IPS DF 6.9 (cell line): ENCODE results near the gene ATG4B.

Source experiments
- DNase-seq: peaks from one replicate; pipeline ENCODE4 v3.0.0-alpha.2; 2013; ENCODE audit warnings: low read depth, low spot score
- H3K27ac ChIP-seq: one replicate; pipeline ENCODE4 v1.5.1; 2013; ENCODE audit warnings: low read length, control low read depth
- H3K27me3 ChIP-seq: 2 replicates; pipeline ENCODE4 v1.6.1; 2013; ENCODE audit warnings: mild to moderate bottlenecking, low read length; ENCODE audit not compliant: control insufficient read depth, insufficient read depth
- H3K36me3 ChIP-seq: 2 replicates; pipeline ENCODE4 v1.6.1; 2013; ENCODE audit warnings: low read length; ENCODE audit not compliant: control insufficient read depth, insufficient read depth
- H3K4me1 ChIP-seq: 2 replicates; pipeline ENCODE4 v1.6.1; 2013; ENCODE audit warnings: low read length; ENCODE audit not compliant: control insufficient read depth, insufficient read depth
- H3K4me3 ChIP-seq: 2 replicates; pipeline ENCODE4 v1.5.1; 2013; ENCODE audit warnings: mild to moderate bottlenecking, low read length
- H3K9me3 ChIP-seq: 2 replicates; pipeline ENCODE4 v1.6.1; 2013; ENCODE audit warnings: low read length, inconsistent platforms; ENCODE audit not compliant: control insufficient read depth, insufficient read depth
- WGBS: extraction: QIAGEN DNeasy Blood & Tissue Kit; methylation state at CpG from one replicate; pipeline ENCODE4 v1.1.7; 2013; ENCODE audit warnings: mixed read lengths, missing lambda C conversion rate; ENCODE audit not compliant: insufficient read length, insufficient coverage; 5-methylcytosine and 5-hydroxymethylcytosine counted together

ATG4B gene

GRCh38 chr2:241613017-241613780 is 24.3 kb upstream of the ATG4B start:
- Histone ChIP-seq H3K27ac (no peak overlapping the region), H3K4me3 (no peak overlapping the region), H3K4me1 (peaks cover 6% of the 10 kb centered on the region), H3K36me3 (no peaks in the 10 kb centered on the region), H3K27me3 (no peaks in the 10 kb centered on the region), H3K9me3 (no peaks in the 10 kb centered on the region)
- no peak for DNase-seq
- no CpG with 5 or more reads among the region's 15 CpGs for WGBS

DNA sequence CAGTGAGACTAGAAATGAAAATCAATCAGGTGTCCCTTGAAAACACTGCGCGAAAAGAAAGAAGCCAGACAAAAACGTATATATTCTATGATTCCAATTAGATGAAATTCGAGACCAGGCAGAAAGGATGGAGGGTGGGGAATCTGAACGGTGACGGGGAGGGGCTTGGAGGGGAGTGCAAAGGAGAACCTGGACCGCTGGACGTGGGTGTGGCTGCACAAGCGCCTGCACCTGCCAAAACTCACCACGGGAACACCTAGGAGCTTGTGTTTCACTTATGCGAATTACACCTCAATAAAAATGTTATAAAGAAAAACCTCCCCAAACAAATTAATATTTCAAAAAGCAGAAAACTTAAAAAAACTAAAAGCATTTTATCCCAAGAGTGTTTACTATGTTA is 22.5 kb upstream of the ATG4B start:
- Histone ChIP-seq H3K4me3 (no peak overlapping the region), H3K36me3 (no peaks in the 10 kb centered on the region), H3K27ac (no peak overlapping the region), H3K27me3 (no peaks in the 10 kb centered on the region), H3K4me1 (peaks cover 6% of the 10 kb centered on the region), H3K9me3 (no peaks in the 10 kb centered on the region)
- no peak for DNase-seq
- WGBS: no CpG with 5 or more reads among the region's 11 CpGs

DNA sequence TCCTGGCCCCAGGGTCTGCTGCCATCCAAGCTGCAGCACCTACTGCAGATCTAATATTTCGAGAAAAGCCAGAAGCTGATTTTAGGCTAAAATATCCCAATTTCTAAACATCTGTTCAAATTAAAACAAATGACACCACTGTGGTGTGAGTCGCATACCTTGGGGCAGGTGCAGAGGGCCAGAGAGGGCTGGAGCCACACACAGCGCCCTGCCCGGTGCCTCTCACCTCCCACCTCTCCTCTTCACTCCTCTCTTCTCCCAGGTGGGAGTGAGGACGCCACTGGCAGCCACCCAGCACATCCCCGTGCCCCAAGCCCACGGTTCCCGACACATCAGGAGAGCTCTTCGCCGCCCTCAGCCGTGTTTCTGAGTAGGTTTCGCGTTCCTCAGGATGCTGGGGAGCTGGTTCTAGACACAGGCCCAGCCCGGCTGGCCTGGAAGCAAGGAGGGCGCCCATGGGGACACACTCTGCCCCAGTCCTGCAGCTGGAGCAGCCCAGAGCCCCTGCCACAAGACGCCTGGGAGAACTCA is 21.9 kb upstream of the ATG4B start:
- H3K4me3 ChIP-seq: no peak overlapping the region
- peaks cover 6% of the 10 kb centered on the region for H3K4me1 ChIP-seq
- H3K36me3 ChIP-seq: no peaks in the 10 kb centered on the region
- no peak for DNase-seq
- H3K27me3 ChIP-seq: no peaks in the 10 kb centered on the region
- no peaks in the 10 kb centered on the region for H3K9me3 ChIP-seq
- WGBS: no CpG with 5 or more reads among the region's 16 CpGs
- no peak overlapping the region for H3K27ac ChIP-seq

DNA sequence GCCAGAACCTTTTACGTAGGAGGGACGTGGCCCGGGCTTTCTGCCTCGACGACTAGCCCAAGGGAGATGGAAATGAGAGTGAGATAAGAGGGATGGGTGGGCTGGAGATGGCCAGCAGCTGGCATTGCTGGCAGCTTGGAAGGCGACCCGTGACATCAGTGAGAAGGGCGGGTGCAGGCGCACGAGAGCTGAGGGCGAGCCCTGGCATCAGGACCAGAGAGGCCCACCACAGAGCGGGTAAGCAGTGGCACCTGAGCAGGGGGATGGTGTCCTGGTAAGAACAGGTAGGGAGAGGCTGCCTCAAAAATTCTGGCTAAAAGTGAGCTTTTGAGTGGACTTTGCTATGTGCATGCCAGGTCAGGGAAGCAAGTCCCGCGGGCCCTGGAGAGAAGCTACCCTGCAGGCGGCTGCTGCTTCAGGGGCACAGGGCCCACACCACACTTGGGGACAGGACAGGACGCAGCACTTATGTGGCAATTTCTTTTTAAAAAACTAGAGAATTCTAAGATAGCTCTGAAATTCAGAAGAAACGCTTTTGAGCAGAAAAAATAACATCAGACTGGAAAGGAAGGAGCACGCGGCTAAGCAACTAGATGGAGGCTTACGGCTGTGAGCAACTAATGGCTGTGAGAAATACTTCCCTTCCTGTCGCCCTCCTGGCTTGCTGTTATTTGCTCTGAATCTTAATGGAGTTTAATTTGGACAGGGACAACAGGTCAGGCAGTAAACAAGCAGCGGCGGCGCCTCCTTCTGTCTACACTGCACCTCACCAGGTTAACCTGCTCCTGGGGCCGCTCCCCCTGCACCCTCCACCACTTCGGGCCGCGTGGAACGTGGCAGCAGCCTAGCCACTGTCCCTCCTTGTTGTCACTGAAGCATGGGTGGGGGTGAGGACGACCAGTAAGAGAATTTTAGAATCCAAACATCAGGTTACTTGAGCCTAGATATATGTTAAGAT is 21.0 kb upstream of the ATG4B start:
- Histone ChIP-seq H3K27me3 (no peaks in the 10 kb centered on the region), H3K27ac (no peak overlapping the region), H3K4me3 (no peak overlapping the region), H3K9me3 (no peaks in the 10 kb centered on the region), H3K4me1 (peaks cover 6% of the 10 kb centered on the region), H3K36me3 (no peaks in the 10 kb centered on the region)
- WGBS: no CpG with 5 or more reads among the region's 30 CpGs
- DNase-seq: no peak

DNA sequence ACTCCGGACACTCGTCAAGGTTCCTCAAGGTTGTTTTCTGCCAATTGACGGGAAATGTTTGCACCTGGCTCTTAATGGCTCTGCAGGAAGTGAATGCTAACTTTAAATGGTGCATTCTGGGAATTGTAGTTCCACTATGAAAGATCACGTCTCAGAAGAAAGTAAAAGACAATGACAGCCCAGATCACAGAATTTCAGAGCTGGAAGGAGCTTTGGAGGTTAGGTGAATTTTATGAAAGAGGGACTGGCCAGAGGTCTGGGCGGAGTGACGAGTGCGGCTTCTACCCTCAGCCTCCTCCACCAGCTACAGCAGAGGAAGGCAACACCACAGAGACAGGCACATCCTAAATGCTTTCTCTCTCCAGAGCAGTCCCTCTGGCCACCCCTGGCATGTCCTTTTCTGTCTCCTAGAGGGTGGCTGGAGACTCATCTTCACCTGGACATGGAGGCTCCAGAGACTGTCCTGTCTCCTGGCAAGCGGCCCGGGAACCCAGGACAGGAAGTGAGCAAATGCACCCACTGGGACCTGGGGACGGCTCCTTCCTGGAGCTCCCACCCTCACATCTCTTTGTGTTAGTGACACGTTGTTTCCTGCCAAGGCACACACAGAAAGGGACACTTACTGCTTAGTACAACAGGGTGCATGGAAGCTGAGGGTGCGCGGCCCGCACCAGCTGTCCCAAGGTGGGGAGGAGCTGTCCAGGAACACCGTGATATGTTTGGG is 19.9 kb upstream of the ATG4B start:
- no peaks in the 10 kb centered on the region for H3K36me3 ChIP-seq
- H3K27me3 ChIP-seq: no peaks in the 10 kb centered on the region
- WGBS: no CpG with 5 or more reads among the region's 15 CpGs
- peaks cover 6% of the 10 kb centered on the region for H3K4me1 ChIP-seq
- H3K4me3 ChIP-seq: no peak overlapping the region
- DNase-seq: no peak
- H3K9me3 ChIP-seq: no peaks in the 10 kb centered on the region
- no peak overlapping the region for H3K27ac ChIP-seq

DNA sequence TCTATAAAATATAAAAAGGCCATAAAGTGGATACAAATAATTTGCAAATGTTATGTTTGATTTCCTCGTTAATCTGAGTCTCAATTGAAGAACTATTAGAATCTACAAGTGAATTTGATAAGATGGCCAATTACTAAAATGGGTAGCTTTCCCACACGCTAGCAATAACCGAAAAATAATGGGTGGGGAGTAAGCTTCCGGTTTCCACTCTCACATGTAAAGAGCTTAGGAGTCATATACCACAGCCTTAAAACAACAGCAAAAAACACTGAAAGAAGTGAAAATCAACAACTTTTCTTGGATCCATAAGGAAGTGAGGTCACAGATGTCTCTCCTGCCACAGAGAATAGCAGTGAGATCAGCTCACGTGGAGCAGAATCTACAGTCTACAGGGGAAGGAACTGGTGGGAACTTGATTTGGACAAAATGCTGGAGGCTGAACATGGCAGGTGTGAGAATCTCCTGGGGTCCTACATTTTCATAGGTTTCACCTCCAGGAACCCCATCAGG is 19.1 kb upstream of the ATG4B start:
- H3K4me1 ChIP-seq: peaks cover 6% of the 10 kb centered on the region
- WGBS: no CpG with 5 or more reads among the region's 5 CpGs
- H3K4me3 ChIP-seq: no peak overlapping the region
- no peaks in the 10 kb centered on the region for H3K36me3 ChIP-seq
- H3K27ac ChIP-seq: no peak overlapping the region
- no peak for DNase-seq
- no peaks in the 10 kb centered on the region for H3K27me3 ChIP-seq
- H3K9me3 ChIP-seq: no peaks in the 10 kb centered on the region

GRCh38 chr2:241618829-241619228 is 18.7 kb upstream of the ATG4B start:
- Histone ChIP-seq H3K36me3 (no peaks in the 10 kb centered on the region), H3K27ac (no peak overlapping the region), H3K9me3 (no peaks in the 10 kb centered on the region), H3K4me3 (no peak overlapping the region), H3K4me1 (peaks cover 6% of the 10 kb centered on the region), H3K27me3 (no peaks in the 10 kb centered on the region)
- no CpG with 5 or more reads among the region's 11 CpGs for WGBS
- DNase-seq: no peak

- WGBS: 96% methylated on average over 18 of the region's 20 CpGs
- Histone ChIP-seq H3K36me3 (no peaks in the 10 kb centered on the region), H3K4me3 (no peak overlapping the region), H3K9me3 (no peaks in the 10 kb centered on the region), H3K27me3 (no peaks in the 10 kb centered on the region), H3K4me1 (peaks cover 6% of the 10 kb centered on the region), H3K27ac (no peak overlapping the region)
- DNase-seq: no peak
Measured at GRCh38 chr2:241619597-241620418, 17.7 kb upstream of the ATG4B start.

- no peak for DNase-seq
- 100% methylated on average over 1 of the region's 6 CpGs for WGBS
- Histone ChIP-seq H3K4me3 (no peak overlapping the region), H3K27ac (no peak overlapping the region), H3K9me3 (no peaks in the 10 kb centered on the region), H3K4me1 (peaks cover 6% of the 10 kb centered on the region), H3K36me3 (no peaks in the 10 kb centered on the region), H3K27me3 (no peaks in the 10 kb centered on the region)
Measured at GRCh38 chr2:241620419-241620769, 17.1 kb upstream of the ATG4B start.
